HCT116 (cell line): ENCODE results near the gene KIF27.

Experiments
- CBX3 ChIP-seq: IDR thresholded peaks from 2 replicates; pipeline ENCODE4 v1.6.1; 2012; ENCODE audit warnings: low read depth
- CTCF ChIP-seq, 3 experiments: fragments of 200-600 bp in 1 of 3; sonication (generic) in 1 of 3; IDR thresholded peaks in 2 of 3; conservative IDR thresholded peaks in 1 of 3; 2 replicates each; pipeline ENCODE4 v1.5.1; 2012 to 2017; ENCODE audit warnings: low read depth in 2 of 3, low read length in 2 of 3, antibody characterized with exemption in 1 of 3, borderline replicate concordance in 1 of 3, control low read depth in 1 of 3, mild to moderate bottlenecking in 1 of 3, mixed read lengths in 1 of 3, mixed run types in 1 of 3, moderate library complexity in 1 of 3; ENCODE audit not compliant: insufficient read depth in 1 of 3
- EGR1 ChIP-seq: IDR thresholded peaks from 2 replicates; pipeline ENCODE4 v1.6.1; 2012; ENCODE audit warnings: low read depth
- EZH2phosphoT487 ChIP-seq: fragments of 200-600 bp; IDR thresholded peaks from 2 replicates; pipeline ENCODE4 v1.6.1; 2018; ENCODE audit warnings: antibody characterized with exemption, borderline replicate concordance
- JUND ChIP-seq: IDR thresholded peaks from 2 replicates; pipeline ENCODE4 v1.6.1; 2012
- POLR2A ChIP-seq: IDR thresholded peaks from 2 replicates; pipeline ENCODE4 v1.7.0; 2011; ENCODE audit warnings: borderline replicate concordance; ENCODE audit not compliant: insufficient read depth, insufficient read length; ENCODE audit errors: extremely low read depth
- POLR2AphosphoS5 ChIP-seq: IDR thresholded peaks from 2 replicates; pipeline ENCODE4 v1.6.1; 2011; ENCODE audit warnings: mild to moderate bottlenecking, low read depth, low read length, moderate library complexity
- SIN3A ChIP-seq: IDR thresholded peaks from 2 replicates; pipeline ENCODE4 v1.6.1; 2012; ENCODE audit warnings: low read depth
- YY1 ChIP-seq: IDR thresholded peaks from 2 replicates; pipeline ENCODE4 v1.6.1; 2011; ENCODE audit warnings: low read length, low read depth, moderate library complexity, mild to moderate bottlenecking; ENCODE audit not compliant: insufficient replicate concordance; ENCODE audit errors: extremely low read depth
- ZBTB33 ChIP-seq: IDR thresholded peaks from 2 replicates; pipeline ENCODE4 v1.6.1; 2011; ENCODE audit warnings: mild to moderate bottlenecking, low read length, moderate library complexity; ENCODE audit not compliant: insufficient replicate concordance; ENCODE audit errors: extremely low read depth
- ZNF274 ChIP-seq: fragments of 200-500 bp; sonication (Bioruptor generic); IDR thresholded peaks from 2 replicates; pipeline ENCODE4 v1.6.1; 2014; ENCODE audit warnings: mild to moderate bottlenecking, low read depth, low read length, inconsistent platforms

- TF ChIP-seq CTCF (IDR thresholded peaks at IDR 0.05 in 2 of 3, conservative IDR thresholded peaks at IDR 0.05 in 1 of 3; ENCODE audit: borderline replicate concordance in 1 of 3, insufficient read depth in 1 of 3, low read depth in 2 of 3, low read length in 2 of 3), result no peak
- no peak for TF ChIP-seq ZNF274
- TF ChIP-seq POLR2AphosphoS5, result no peak
- TF ChIP-seq SIN3A, result no peak
- no peak for TF ChIP-seq POLR2A
- TF ChIP-seq CBX3, result no peak
- no peak for TF ChIP-seq EZH2phosphoT487
- no peak for TF ChIP-seq JUND
- no peak for TF ChIP-seq ZBTB33
- no peak for TF ChIP-seq YY1
- no peak for TF ChIP-seq EGR1
Measured at GRCh38 chr9:83969602-83970001, 48.4 kb upstream of the KIF27 start.
